Testis (tissue), 2 donors: Measurements from ENCODE around the gene MMRN2.

ENCODE experiments used
- CTCF ChIP-seq, 3 experiments: fragments of 450-650 bp in 2 of 3; fragments of 200-600 bp in 1 of 3; sonication (generic) in 1 of 3; IDR thresholded peaks; one replicate each; pipeline ENCODE4 v1.5.1; 2016 to 2019; ENCODE audit warnings: antibody characterized with exemption in 3 of 3, mild to moderate bottlenecking in 2 of 3, moderate library complexity in 1 of 3
- POLR2A ChIP-seq: fragments of 450-650 bp; IDR thresholded peaks from one replicate; pipeline ENCODE4 v1.6.1; 2017; ENCODE audit warnings: antibody characterized with exemption, mild to moderate bottlenecking, moderate library complexity

- TF ChIP-seq CTCF (IDR thresholded peaks at IDR 0.05): no peak
- no peak for TF ChIP-seq POLR2A
Measured at GRCh38 chr10:86963341-86963919, 6.0 kb upstream of the MMRN2 start.
